HCT116 (cell line): Measurements from ENCODE around the gene PXN. TPM values are rescaled to one million over a fixed set of nuclear protein-coding genes. Genes with fewer than 3 reads are reported as not detected.

Experiments used
- ATAC-seq: fragments of 200-7000 bp; cut with Tn5 transposase; 2 replicates; pipeline ENCODE4 v1.9.1; 2020; ENCODE audit warnings: mild to moderate bottlenecking, moderate library complexity
- BruUV-seq: library from RNA; stranded (reverse); fragments of 400-500 nt; replicated peaks from 2 replicates; lab custom pipeline; 2021; lab: Mats Ljungman, UMichigan
- CTCF ChIA-PET: fragments of 300-600 bp; sonication (Branson Sonifier 250); formaldehyde crosslinking; loops from one replicate; lab custom pipeline; 2021; ENCODE audit warnings: antibody characterized with exemption; lab: Charles Lee
- POLR2A ChIA-PET: fragments of 300-600, 350-600 bp; sonication (Branson Sonifier 250); formaldehyde crosslinking; loops from one replicate; lab custom pipeline; 2021; ENCODE audit warnings: antibody characterized with exemption; lab: Charles Lee
- RAD21 ChIA-PET, 2 experiments: fragments of 300-600 bp; sonication (Branson Sonifier 250); formaldehyde crosslinking; loops; one replicate each; lab custom pipeline; 2023; ENCODE audit warnings: low total read pairs in 2 of 2; ENCODE audit not compliant: uncharacterized antibody in 2 of 2, unreplicated experiment in 2 of 2, low non-redundant PET in 1 of 2; lab: Charles Lee
- DNase-seq: peaks from one replicate; pipeline ENCODE4 v3.0.0-alpha.2; 2010; ENCODE audit warnings: low read depth, low spot score
- H2AFZ ChIP-seq: fragments of 200-600 bp; shearing (Covaris generic), sonication (generic); 2 replicates; pipeline ENCODE4 v1.6.1; 2017; ENCODE audit warnings: low read depth, mixed run types, mixed read lengths, antibody characterized with exemption, low read length; ENCODE audit not compliant: poor library complexity, severe bottlenecking
- H3K27ac ChIP-seq: 2 replicates; pipeline ENCODE4 v1.5.1; 2012; ENCODE audit warnings: low read depth, low read length
- H3K27me3 ChIP-seq: fragments of 200-600 bp; sonication (generic); 2 replicates; pipeline ENCODE4 v1.6.1; 2016; ENCODE audit warnings: mixed run types, low read length, mixed read lengths; ENCODE audit not compliant: insufficient read depth
- H3K36me3 ChIP-seq, 2 experiments: fragments of 200-500 bp in 1 of 2; fragments of 200-600 bp in 1 of 2; sonication (Bioruptor generic) in 1 of 2; sonication (generic) in 1 of 2; 2 replicates each; pipeline versions ENCODE4 v1.5.1 to v1.6.1; 2014 to 2016; ENCODE audit warnings: low read length in 2 of 2, inconsistent platforms in 1 of 2, mixed read lengths in 1 of 2, mixed run types in 1 of 2; ENCODE audit not compliant: insufficient read depth in 2 of 2, control insufficient read depth in 1 of 2
- H3K4me1 ChIP-seq, 2 experiments: fragments of 200-600 bp in 1 of 2; sonication (generic) in 1 of 2; 2 replicates each; pipeline versions ENCODE4 v1.5.1 to v1.6.1; 2012 to 2017; ENCODE audit warnings: low read length in 2 of 2, inconsistent platforms in 1 of 2, mild to moderate bottlenecking in 1 of 2, mixed read lengths in 1 of 2, mixed run types in 1 of 2, moderate library complexity in 1 of 2; ENCODE audit not compliant: insufficient read depth in 2 of 2, control insufficient read depth in 1 of 2
- H3K4me2 ChIP-seq: fragments of 200-600 bp; sonication (generic); 2 replicates; pipeline ENCODE4 v1.6.1; 2017; ENCODE audit warnings: mixed run types, low read length, mixed read lengths
- H3K4me3 ChIP-seq, 2 experiments: fragments of 200-600 bp in 1 of 2; sonication (generic) in 1 of 2; replicated peaks in 1 of 2; 2 replicates each; pipeline ENCODE4 v1.5.1; 2011 to 2016; ENCODE audit warnings: low read length in 2 of 2, control low read depth in 1 of 2, low read depth in 1 of 2, mild to moderate bottlenecking in 1 of 2, mixed read lengths in 1 of 2, mixed run types in 1 of 2
- H3K79me2 ChIP-seq: fragments of 200-600 bp; sonication (generic); 2 replicates; pipeline ENCODE4 v1.6.1; 2017; ENCODE audit warnings: mild to moderate bottlenecking, mixed run types, low read length, moderate library complexity, mixed read lengths; ENCODE audit not compliant: insufficient read depth
- H3K9ac ChIP-seq: fragments of 200-600 bp; sonication (generic); 2 replicates; pipeline ENCODE4 v1.6.1; 2016; ENCODE audit warnings: low read length, mixed read lengths
- H3K9me2 ChIP-seq: fragments of 200-600 bp; sonication (generic), shearing (Covaris generic); 2 replicates; pipeline ENCODE4 v1.6.1; 2017; ENCODE audit warnings: mixed run types, mild to moderate bottlenecking, moderate library complexity; ENCODE audit not compliant: insufficient read depth
- H3K9me3 ChIP-seq, 2 experiments: fragments of 200-500 bp in 1 of 2; fragments of 200-600 bp in 1 of 2; sonication (Bioruptor generic) in 1 of 2; sonication (generic) in 1 of 2; 2 replicates each; pipeline ENCODE4 v1.6.1; 2014 to 2017; ENCODE audit warnings: low read length in 2 of 2, mixed read lengths in 2 of 2, inconsistent platforms in 1 of 2, low read depth in 1 of 2, mild to moderate bottlenecking in 1 of 2, mixed run types in 1 of 2, moderate library complexity in 1 of 2; ENCODE audit not compliant: control insufficient read depth in 1 of 2, insufficient read depth in 1 of 2
- H4K20me1 ChIP-seq: fragments of 200-600 bp; sonication (generic), shearing (Covaris generic); 2 replicates; pipeline ENCODE4 v1.6.1; 2017; ENCODE audit warnings: mixed run types, mild to moderate bottlenecking, moderate library complexity; ENCODE audit not compliant: insufficient read depth
- CBX3 ChIP-seq: IDR thresholded peaks from 2 replicates; pipeline ENCODE4 v1.6.1; 2012; ENCODE audit warnings: low read depth
- ELF1 ChIP-seq: IDR thresholded peaks from 2 replicates; pipeline ENCODE4 v1.6.1; 2012; ENCODE audit warnings: low read depth, borderline replicate concordance
- REST ChIP-seq: IDR thresholded peaks from 2 replicates; pipeline ENCODE4 v1.6.1; 2012; ENCODE audit warnings: low read depth
- ZBTB33 ChIP-seq: IDR thresholded peaks from 2 replicates; pipeline ENCODE4 v1.6.1; 2011; ENCODE audit warnings: mild to moderate bottlenecking, low read length, moderate library complexity; ENCODE audit not compliant: insufficient replicate concordance; ENCODE audit errors: extremely low read depth
- ZNF274 ChIP-seq: fragments of 200-500 bp; sonication (Bioruptor generic); IDR thresholded peaks from 2 replicates; pipeline ENCODE4 v1.6.1; 2014; ENCODE audit warnings: mild to moderate bottlenecking, low read depth, low read length, inconsistent platforms
- intact Hi-C: fragments of 100-400 bp; cut with micrococcal nuclease; formaldehyde crosslinking; loops from 2 replicates; pipeline ENCODE4 v1.10.0; 2022
- total RNA-seq: library from RNA; stranded (reverse); gene quantifications from one replicate; pipeline ENCODE4 v1.2.1, GENCODE V29; 2021; ENCODE audit not compliant: unreplicated experiment

PXN gene
- total RNA-seq, 1 experiment from 2014 or later: 211 TPM

GRCh38 chr12:120211243-120211903, 54.2 kb downstream of the PXN start (continued):
- TF ChIP-seq REST: no peak

- Histone ChIP-seq H3K9me3 (no peaks in the 10 kb centered on the region), H3K36me3 (peaks cover 30 to 38% of the 10 kb centered on the region in 2 experiments; a peak in 3 of 4 replicates), H2AFZ (no peak overlapping the region), H3K27me3 (no peaks in the 10 kb centered on the region), H3K79me2 (no peaks in the 10 kb centered on the region), H3K4me1 (no peaks in the 10 kb centered on the region), H3K4me2 (no peak overlapping the region), H3K9me2 (no peaks in the 10 kb centered on the region), H3K9ac (no peak overlapping the region), H3K4me3 (no peak overlapping the region), H4K20me1 (no peaks in the 10 kb centered on the region), H3K27ac (no peak overlapping the region)
- ChIA-PET CTCF (no interaction called here), POLR2A (interaction anchor here (0.7 to 2.0 kb wide), 2 partner anchors 9 to 81 kb away, joined by 4 to 16 read pairs; partner anchors contain the start of genes RNU4-2 and RPLP0), RAD21 (no interaction called here)
- intact Hi-C loops: no loop called here
- ATAC-seq (no peak), DNase-seq (no peak)
- no TSS peak for BruUV-seq
- no peak for TF ChIP-seq CBX3
- TF ChIP-seq ZBTB33: no peak
- TF ChIP-seq ZNF274: no peak
- no peak for TF ChIP-seq ELF1
Measured at GRCh38 chr12:120209851-120210250, 55.7 kb downstream of the PXN start.
